GM19324 (cell line): Measurements from ENCODE around the gene TRMT6.

Experiments used
- ATAC-seq: cut with Tn5 transposase; IDR thresholded peaks from one replicate; pipeline ENCODE4 v1.9.1; 2021; ENCODE audit warnings: mild to moderate bottlenecking, moderate library complexity; ENCODE audit not compliant: unreplicated experiment, low FRiP score

TRMT6 gene

DNA sequence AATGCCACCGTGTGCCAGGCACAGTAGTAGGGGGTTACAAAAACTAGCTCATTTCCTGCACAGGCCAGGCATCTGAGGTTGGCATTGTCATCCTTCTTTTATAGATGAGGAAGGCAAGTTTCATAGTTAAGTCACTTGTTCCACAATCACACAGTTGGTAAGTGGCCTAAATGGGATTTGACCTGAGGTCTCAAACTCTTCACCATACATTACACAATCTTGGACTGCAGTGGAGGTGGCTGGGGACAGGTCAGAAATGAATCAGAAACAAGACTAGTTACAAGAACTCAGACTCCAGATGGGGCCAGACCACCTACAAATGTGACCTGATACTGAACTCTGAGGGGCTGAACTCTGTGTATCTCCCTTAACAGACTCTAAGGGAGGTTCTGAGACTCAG, 49.4 kb downstream of the TRMT6 start:
- no peak for ATAC-seq

DNA sequence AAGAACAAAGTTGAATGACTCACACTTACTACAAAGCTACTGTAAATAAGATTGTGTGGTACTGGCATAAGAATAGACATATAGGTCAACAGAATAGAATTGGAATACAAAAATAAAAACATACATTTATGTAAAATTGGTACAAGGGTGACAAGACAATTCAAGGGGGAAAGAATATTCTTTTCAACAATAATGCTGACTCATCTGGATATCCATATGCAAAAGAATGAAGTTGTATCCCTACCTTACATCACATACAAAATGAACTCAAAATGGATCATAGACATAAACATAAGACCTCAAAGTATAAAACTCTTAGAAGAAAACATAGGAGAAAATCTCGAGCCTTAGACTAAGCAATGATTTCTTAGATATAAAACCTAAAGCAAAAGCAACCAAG, 50.9 kb downstream of the TRMT6 start:
- no peak for ATAC-seq

DNA sequence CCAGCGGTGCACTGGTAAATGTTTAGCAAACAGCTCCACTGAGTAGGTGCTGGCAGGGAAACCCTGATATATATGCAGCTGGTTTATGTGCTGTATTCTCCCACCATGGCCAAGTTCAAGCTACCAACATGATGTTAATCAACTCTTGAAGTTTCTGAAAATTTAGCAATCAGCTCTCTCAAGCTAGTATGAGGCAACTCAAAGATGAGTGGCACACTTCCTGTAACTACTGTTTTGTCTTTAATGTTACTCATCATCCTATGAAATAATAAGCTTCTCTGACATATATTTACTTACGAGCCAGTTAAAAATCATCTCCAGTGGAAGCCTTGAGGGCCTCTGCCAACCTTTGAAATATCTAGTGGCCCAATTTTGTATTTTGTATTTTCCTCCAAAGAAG, 54.7 kb downstream of the TRMT6 start:
- no peak for ATAC-seq

DNA sequence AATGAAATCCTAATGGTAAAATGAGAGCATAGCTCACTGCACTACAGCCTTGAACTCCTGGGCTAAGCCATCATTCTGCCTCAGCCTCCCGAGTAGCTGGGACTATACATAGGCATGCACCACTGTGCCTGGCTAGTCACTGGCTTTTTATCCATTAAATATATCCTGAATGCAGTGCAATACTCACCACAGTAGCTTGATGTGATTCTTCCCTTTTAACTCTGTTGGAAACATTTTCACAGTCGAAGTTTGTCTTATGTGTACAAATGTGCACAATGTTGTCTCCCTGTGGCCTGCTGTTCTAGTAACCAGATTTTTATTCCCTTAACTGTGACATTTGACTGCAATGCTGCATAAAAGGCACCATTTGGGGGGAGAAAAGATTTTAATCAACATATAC, 56.7 kb downstream of the TRMT6 start:
- ATAC-seq = no peak

DNA sequence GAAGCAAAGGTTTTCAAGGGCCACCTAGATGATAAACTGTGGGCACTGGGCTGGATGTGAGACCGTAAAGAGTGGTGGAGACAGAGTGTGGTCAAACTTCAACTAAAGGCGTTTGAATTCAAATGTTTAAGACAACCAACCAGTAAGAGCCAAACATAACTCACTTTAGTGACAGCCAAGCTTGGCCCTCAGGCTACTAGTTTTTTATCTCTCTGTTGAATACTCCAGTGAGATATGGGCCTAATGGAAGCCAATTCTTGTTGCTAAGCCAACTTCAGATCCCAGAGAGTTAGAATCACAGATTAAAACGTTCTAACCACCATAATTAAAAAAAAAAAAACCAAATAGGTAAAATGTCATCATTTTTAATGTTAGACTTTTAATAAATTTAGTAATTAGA, 57.3 kb downstream of the TRMT6 start:
- ATAC-seq = no peak

DNA sequence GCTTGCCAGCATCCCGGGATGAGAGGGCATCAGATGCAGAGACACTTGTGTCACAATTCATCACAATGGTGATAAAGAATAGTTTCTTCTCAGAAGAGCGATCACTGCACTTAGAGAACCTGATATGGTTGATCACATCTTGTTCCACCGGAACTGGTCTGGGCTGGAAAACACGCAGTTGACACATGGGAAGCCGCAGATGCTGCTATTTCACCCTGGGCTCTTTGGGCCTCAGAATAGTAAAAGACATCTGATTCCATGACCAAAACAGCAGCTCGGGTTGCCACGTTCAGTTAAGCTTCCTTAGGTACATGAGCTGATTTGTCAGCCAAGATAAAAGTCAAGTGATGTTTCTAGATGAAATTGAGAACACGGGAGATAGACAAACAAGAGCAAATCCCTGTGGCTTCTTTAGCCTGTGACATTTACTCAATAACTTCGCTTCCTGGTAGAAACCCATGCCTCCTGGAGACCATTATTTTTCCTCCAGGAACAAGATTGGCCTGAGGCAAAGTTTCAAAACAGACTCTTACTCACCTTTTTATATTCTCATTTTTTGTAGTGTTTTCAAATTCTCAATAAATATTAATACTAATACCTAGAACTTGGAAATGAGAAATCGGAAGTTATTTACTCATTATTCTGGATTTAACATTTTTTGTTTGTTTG, 59.4 kb downstream of the TRMT6 start:
- ATAC-seq = no peak

DNA sequence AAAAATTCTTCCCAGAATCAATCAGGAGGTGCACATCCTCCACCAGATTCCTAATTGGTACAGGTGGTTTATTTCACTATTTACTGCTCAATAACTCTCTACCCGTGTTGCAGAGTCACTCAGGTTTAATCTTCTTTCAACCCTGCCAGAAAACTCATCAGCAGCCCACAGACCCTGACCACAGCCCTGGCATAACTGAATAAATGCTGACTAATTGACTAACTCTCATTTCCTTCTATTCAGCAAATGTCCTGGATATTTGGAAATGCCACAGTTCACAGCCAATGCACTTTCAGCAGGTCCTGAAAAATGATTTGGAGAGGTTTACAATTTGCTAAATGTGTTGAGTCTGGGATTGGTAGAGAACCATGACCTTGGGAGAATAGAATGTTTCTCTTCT, 62.3 kb downstream of the TRMT6 start:
- no peak for ATAC-seq

DNA sequence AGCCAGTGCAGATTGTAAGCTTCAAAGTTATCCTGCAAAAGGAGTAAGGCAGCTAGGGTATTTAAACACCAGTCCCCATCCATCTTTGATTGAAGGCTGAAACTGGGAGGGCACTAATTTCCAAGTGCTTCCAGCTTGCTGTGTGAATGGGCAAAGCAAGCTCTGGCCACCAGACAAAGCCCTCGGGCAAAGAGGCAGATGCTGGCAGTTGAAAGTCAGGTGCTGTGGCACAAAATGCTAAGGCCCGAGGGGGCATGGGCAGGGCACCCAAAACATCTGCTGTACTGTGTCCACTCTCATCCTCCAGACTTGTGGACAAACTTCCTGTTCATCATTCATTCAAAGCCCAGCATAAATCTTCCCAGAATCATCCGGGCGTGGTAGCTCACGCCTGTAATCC, 62.9 kb downstream of the TRMT6 start:
- no peak for ATAC-seq
